Chondrocyte (in vitro differentiated cells): Measurements from ENCODE around the gene ADAMTS16. TPM values are rescaled to one million over a fixed set of nuclear protein-coding genes. Genes with fewer than 3 reads are reported as not detected.

Source experiments
- DNase-seq: peaks from one replicate; pipeline ENCODE4 v3.0.0; 2021; ENCODE audit warnings: mixed read lengths, low spot score
- H3K27ac Mint-ChIP-seq: one replicate; pipeline ENCODE4 v1.8.0; 2021; ENCODE audit warnings: mild to moderate bottlenecking, moderate library complexity, mixed read lengths; ENCODE audit not compliant: unreplicated experiment
- H3K27me3 Mint-ChIP-seq: 2 replicates; pipeline ENCODE4 v1.8.0; 2021; ENCODE audit warnings: low read depth, mixed read lengths
- H3K36me3 Mint-ChIP-seq: 2 replicates; pipeline ENCODE4 v1.8.0; 2021; ENCODE audit warnings: low read depth, mixed read lengths
- H3K4me1 Mint-ChIP-seq: 2 replicates; pipeline ENCODE4 v1.8.0; 2021; ENCODE audit warnings: low read depth, mild to moderate bottlenecking, mixed read lengths
- H3K4me3 Mint-ChIP-seq: one replicate; pipeline ENCODE4 v1.8.0; 2021; ENCODE audit warnings: mild to moderate bottlenecking, moderate library complexity, mixed read lengths; ENCODE audit not compliant: unreplicated experiment
- H3K9me3 Mint-ChIP-seq: 2 replicates; pipeline ENCODE4 v1.8.0; 2021; ENCODE audit warnings: low read depth, mixed read lengths
- CTCF ChIP-seq: fragments of 200-600 bp; sonication (generic); IDR thresholded peaks from 2 replicates; pipeline ENCODE4 v1.5.0; 2021; ENCODE audit warnings: antibody characterized with exemption, mild to moderate bottlenecking, moderate library complexity
- total RNA-seq: library from RNA; stranded (reverse); gene quantifications from 3 replicates; pipeline ENCODE4 v1.2.1, GENCODE V29; 2021

ADAMTS16 gene
- total RNA-seq, 1 donor from 2014 or later = 12.5 TPM

- no peak overlapping the region for H3K27ac Mint-ChIP-seq
- peaks cover 4% of the 10 kb centered on the region for H3K36me3 Mint-ChIP-seq
- no peak for TF ChIP-seq CTCF
- H3K27me3 Mint-ChIP-seq = no peaks in the 10 kb centered on the region
- DNase-seq = no peak
- no peaks in the 10 kb centered on the region for H3K9me3 Mint-ChIP-seq
- peaks cover 32% of the 10 kb centered on the region for H3K4me1 Mint-ChIP-seq
- no peak overlapping the region for H3K4me3 Mint-ChIP-seq
These were observed 52.6 kb downstream of the ADAMTS16 start for GRCh38 chr5:5192681-5193080.

GRCh38 chr5:5195128-5195918 lies 55.2 kb downstream of the ADAMTS16 start:
- Mint-ChIP-seq H3K9me3 (no peaks in the 10 kb centered on the region), H3K4me1 (peaks cover 19% of the 10 kb centered on the region), H3K4me3 (no peak overlapping the region), H3K27me3 (no peaks in the 10 kb centered on the region), H3K36me3 (peaks cover 4% of the 10 kb centered on the region), H3K27ac (no peak overlapping the region)
- DNase-seq = no peak
- TF ChIP-seq CTCF = no peak

GRCh38 chr5:5198135-5198534 lies 58.0 kb downstream of the ADAMTS16 start:
- H3K36me3 Mint-ChIP-seq = peaks cover 3% of the 10 kb centered on the region
- no peak for TF ChIP-seq CTCF

GRCh38 chr5:5198815-5199214 lies 58.7 kb downstream of the ADAMTS16 start:
- Mint-ChIP-seq H3K36me3 (peaks cover 3% of the 10 kb centered on the region), H3K4me3 (no peak overlapping the region), H3K27me3 (no peaks in the 10 kb centered on the region), H3K27ac (no peak overlapping the region), H3K4me1 (no peaks in the 10 kb centered on the region), H3K9me3 (no peaks in the 10 kb centered on the region)
- TF ChIP-seq CTCF = no peak
- DNase-seq = no peak

More at GRCh38 chr5:5198135-5198534, 58.0 kb downstream of the ADAMTS16 start:
- DNase-seq = no peak
- Mint-ChIP-seq H3K9me3 (no peaks in the 10 kb centered on the region), H3K4me3 (no peak overlapping the region), H3K27ac (no peak overlapping the region), H3K4me1 (peaks cover 5% of the 10 kb centered on the region), H3K27me3 (no peaks in the 10 kb centered on the region)

- TF ChIP-seq CTCF = no peak
- Mint-ChIP-seq H3K27ac (no peak overlapping the region), H3K27me3 (no peaks in the 10 kb centered on the region), H3K4me3 (no peak overlapping the region), H3K4me1 (no peaks in the 10 kb centered on the region), H3K36me3 (peaks cover 3% of the 10 kb centered on the region), H3K9me3 (no peaks in the 10 kb centered on the region)
- no peak for DNase-seq
These were observed 59.4 kb downstream of the ADAMTS16 start for GRCh38 chr5:5199495-5199894.
